IPS-11a (cell line): ENCODE results near the gene LILRB1.
"Not testable (repeated sequence)": the region's sequence is repeated elsewhere in the genome, so short reads cannot be mapped to it uniquely, and the experiment has no call there.

Source experiments
- H3K4me3 ChIP-seq: one replicate; pipeline ENCODE4 v1.5.1; 2013; ENCODE audit warnings: low read depth, low read length, control low read depth

Gene LILRB1

DNA sequence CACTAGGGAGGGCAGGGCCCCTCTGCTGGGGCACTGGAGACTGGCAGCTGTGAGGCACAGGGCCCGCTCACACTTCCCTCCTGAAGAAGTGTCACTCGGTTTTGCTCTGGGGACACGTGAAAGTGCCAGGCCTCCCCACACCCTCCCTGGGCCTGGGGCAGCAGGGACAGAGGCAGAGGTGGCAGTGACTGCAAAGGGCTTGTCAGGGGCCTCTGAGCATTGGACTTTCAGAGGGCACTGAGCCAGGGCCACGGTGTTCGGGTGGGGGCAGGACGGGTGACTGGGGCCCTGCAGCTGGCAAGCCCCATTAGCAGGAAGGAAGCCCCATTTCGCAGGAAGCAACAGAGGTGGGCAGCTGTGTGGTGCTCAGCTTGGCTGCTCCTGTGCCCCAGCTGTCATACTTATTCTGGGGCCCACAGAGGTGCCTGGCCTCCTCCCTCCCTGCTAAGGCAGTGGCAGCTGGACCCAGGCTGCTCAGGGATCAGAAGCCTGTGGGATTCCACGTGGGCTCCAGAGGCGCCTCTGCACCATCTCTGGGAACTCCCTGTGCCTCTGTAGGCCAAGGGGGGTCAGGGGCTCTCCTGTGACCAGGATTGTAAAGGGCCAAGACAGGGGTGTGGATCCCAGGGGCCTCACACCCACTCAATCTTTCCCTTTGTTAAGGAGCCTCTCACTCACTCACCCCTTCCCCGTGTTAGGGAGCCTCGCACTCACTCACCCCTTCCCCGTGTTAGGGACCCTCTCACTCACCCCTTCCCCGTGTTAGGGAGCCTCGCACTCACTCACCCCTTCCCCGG lies 5.2 kb upstream of the LILRB1 start:
- not testable (repeated sequence) for H3K4me3 ChIP-seq

DNA sequence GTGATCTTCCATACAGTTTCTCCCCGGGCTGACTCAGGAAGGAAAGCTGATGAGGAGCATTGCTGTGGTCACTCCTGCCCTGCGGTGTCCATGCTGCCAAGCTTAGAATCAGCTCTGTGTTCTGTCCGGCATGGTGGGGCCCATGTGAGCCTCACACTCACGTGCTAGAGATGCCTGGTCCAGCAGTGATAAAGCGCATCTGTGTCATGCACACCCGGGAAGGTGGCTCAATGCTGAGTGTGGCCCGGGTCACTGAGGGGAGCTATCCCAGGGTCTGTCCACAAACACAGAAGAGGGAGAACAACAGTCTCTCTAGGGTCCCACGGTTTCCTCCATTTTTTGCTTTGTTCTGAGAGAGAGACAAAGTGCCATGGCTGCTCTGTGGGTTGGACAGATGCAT lies 3.5 kb upstream of the LILRB1 start:
- H3K4me3 ChIP-seq, result no peak overlapping the region

DNA sequence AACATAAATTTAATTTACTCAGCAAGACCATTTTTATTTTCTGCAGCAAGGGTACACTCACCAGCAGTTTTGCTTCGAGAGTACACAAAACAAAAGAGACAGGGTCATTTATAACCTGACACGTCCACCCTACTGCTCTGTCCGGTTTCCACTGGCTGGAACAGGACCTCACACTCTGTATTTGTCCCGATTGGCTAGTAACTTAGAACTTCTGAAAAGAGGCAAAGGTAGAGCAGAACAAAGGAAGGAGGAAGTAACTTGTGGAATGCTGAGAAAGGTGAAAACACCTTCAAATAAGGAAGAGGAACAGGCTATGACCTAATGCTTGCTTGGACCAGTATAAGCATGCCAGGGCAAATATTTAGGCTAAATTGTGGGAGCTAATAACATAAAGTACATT lies 2.4 kb upstream of the LILRB1 start:
- H3K4me3 ChIP-seq, result not testable (repeated sequence)

DNA sequence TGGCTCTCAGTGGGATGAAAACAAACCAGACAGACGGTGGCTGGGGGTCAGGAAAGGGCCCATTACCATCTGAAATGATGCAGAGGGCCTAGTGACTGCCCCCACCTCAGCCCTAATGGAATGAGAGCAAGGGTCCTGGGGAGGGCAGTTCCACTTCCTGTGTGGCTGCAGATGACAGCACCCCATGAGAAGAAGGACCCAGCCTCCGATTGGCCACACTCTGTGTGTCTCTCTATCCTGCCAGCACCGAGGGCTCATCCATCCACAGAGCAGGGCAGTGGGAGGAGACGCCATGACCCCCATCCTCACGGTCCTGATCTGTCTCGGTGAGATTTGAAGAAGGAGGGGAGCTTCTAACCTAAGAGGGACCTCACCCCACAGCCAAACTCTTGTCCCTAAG lies 498 bp downstream of the LILRB1 start:
- H3K4me3 ChIP-seq, result no peak overlapping the region

DNA sequence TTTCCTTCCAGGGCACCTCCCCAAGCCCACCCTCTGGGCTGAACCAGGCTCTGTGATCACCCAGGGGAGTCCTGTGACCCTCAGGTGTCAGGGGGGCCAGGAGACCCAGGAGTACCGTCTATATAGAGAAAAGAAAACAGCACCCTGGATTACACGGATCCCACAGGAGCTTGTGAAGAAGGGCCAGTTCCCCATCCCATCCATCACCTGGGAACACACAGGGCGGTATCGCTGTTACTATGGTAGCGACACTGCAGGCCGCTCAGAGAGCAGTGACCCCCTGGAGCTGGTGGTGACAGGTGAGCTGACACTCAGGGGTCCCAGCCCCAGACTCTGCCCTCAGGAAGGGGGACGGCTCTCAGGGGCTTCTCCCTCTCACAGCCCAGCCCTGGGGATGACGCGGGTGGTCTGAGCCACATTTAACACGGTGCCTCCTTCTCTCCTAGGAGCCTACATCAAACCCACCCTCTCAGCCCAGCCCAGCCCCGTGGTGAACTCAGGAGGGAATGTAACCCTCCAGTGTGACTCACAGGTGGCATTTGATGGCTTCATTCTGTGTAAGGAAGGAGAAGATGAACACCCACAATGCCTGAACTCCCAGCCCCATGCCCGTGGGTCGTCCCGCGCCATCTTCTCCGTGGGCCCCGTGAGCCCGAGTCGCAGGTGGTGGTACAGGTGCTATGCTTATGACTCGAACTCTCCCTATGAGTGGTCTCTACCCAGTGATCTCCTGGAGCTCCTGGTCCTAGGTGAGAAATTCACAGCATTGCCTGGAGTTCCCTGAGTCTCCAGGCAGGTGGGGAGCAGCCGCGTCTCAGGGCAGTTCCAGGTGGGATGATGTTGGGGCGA lies 1.4 kb downstream of the LILRB1 start:
- H3K4me3 ChIP-seq, result not testable (repeated sequence)

DNA sequence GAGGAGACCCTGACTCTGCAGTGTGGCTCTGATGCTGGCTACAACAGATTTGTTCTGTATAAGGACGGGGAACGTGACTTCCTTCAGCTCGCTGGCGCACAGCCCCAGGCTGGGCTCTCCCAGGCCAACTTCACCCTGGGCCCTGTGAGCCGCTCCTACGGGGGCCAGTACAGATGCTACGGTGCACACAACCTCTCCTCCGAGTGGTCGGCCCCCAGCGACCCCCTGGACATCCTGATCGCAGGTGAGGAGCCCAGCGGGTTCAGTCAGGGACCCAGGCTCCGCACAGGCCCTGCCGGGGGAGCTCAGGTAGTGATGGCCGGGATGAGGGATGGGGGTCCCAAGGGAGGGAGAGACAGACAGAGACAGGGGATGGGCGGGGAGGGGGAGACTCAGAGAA lies 2.2 kb downstream of the LILRB1 start:
- not testable (repeated sequence) for H3K4me3 ChIP-seq

DNA sequence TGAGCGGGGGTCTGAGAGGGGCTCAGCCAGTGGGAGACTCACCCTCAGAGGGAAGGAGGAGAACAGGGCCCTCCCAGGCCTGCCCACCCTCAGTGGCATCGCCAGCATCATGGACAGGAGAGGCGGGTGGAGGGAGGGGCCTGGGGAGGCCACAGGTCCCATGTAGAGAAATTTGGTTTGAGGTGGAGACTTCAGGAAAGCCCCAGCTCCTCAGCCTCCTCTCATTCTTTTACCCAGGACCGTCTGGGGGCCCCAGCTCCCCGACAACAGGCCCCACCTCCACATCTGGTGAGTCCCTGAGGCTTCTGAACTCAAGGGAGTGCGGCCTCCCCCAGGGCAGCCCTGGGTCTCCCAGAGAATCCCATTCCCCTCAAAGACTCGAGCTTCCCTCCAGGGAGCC lies 3.1 kb downstream of the LILRB1 start:
- H3K4me3 ChIP-seq, result no peak overlapping the region

DNA sequence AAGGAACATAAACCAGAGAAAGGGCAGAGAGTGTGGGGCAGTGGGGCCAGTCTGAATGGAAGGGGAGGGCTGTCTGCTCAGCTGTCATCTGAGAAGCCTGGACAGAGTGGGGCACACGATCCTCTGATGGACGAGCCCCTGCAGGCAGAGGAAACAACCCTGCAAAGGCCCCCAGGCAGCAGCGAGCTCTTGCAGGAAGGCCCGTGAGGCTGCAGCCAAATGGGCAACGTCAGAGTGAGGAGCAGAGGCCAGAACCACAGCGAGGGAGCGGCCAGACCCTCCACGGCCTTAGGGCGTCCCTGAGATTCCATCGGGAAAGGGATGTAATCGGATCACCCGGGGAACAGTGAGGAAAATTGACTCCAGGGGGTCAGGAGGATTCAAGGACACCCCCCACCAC lies 5.8 kb downstream of the LILRB1 start:
- H3K4me3 ChIP-seq, result not testable (repeated sequence)

DNA sequence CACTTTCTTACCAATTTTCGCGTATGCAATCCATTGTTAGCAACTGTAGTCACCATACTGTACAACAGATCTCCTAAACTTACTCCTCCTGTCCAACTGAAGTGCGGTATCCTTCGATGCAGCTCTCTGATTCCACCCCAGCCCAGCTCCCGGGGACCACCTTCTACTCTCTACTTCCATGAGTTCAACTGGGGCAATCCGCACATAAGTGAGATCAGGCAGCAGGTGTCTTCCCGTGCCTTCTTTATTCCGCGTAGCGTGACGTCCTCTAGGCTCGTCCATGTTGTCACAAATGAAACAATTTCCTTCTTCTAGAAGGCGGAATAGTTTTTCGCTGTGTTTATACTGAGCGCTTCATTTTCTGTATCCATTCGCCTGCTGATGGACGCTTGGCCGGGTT lies 8.4 kb downstream of the LILRB1 start:
- H3K4me3 ChIP-seq, result no peak overlapping the region

DNA sequence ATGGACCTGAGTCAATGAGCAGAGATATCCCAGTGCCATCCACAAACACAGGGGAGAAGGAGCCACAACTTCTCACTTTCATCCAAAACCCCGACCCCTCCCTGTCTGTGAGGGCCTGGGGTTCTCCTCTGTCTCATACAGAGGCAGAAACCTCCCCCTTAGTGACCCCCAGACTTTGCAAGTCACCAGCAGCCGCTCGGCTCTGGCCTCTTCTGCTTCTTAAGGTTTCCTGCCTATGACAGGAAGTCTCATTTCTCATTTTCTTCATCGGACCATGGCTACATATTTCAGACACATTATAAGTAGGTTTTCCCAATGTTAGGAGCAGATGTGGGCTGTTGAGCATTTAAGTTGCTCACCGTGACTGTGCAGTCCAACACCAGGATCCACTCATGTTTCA lies 12.7 kb downstream of the LILRB1 start:
- H3K4me3 ChIP-seq, result not testable (repeated sequence)

DNA sequence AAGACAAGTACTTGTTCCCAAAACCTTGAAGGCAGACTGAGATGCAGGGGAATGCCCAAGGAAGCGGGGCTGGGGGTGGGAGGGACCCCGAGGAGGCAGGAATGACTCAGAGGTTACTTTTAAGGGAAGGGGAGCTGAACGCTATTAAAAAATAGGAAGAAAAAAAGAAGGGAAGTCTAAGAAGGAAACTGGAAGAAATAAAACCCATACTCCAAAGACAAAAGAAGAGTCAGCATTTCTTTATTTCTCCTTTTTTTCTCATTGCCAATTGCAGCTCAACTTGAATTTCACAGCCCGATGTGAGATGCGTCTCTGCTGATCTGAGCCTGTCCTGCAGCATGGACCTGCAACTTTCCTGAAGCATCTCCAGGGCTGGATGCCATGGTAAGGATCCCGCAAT lies 13.3 kb downstream of the LILRB1 start:
- H3K4me3 ChIP-seq, result not testable (repeated sequence)

DNA sequence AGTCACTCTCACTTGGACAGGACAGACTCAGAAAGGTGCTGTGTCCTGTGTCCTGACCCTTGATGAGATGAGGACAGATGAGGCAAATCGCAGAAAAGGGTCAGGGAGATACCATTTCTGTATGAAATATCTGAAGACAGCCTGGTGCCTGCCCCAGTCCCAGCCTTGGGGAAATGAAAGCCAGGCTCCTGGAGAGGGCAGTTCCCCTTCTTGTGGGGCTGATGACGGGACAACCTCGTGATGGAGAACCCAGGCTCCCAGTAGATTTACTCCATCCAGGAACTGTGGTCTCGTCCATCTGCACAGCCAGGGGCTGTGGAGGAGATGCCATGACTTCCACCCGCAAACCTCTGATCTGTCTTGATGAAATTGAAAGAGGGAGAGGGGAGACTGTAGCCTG lies 13.8 kb downstream of the LILRB1 start:
- H3K4me3 ChIP-seq, result no peak overlapping the region

DNA sequence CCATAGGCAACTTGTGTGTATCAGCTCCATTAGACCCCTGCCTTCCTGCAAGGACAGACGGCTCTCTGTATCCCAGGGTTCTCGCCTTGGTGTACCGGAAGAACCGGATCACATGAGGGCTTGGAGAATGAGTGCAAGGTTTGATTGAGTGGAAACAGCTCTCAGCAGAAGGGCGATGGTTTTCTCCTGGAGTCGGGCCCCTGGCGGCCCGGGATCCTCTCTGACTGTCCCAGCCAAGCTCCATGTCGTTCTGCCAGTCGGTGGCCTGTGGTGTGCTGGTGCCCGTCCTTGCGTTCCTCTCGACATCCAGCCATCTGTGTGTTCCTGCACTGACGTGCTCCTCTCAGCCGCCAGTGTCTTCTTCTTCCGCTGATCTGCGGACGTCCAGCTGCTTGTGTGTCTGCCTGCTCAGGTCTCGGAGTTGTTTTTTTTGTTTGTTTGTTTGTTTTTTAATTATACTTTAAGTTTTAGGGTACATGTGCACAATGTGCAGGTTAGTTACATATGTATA lies 16.1 kb downstream of the LILRB1 start:
- no peak overlapping the region for H3K4me3 ChIP-seq

DNA sequence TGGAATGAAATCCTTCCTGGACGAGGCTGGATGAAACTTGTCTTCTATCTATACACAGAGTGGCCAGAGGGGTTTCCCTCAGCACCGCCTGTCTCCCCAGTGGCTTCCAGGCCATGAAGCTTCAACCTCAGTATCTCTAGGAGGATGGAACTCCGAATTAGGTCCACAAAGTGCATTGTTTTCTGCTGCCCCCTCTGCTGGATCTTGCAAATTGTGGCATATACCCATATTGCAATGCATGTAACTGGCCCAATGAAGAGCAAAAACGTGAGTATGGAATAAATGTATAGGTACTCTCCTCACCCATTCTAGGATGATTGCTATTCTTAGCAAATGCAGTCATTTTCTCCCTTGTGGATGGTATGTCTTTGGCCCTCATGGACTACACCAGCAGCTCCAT lies 17.8 kb downstream of the LILRB1 start:
- no peak overlapping the region for H3K4me3 ChIP-seq

DNA sequence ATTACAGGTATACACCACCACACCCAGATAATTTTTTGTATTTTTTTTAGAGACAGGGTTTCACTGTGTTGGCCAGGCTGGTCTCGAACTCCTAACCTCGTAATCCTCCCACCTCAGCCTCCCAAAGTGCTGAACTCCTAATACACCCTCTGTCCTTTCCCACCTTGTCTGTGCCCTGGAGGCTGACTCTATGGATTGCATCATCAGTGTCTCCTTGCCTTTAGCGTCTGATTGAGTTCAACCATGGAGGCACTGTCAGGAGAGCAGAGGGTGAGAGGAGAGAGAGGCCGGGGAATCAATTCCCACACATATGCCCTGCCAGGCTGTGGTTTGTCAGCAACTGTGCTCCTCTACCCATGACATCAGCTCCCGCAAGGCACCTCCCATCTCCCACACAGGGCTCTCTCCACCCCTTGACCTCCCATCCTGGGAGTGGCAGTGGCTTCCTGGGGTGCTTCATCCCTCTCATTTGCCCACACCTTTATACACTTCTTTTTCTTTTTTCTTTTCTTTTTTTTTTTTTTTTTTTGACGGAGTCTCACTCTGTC lies 19.9 kb downstream of the LILRB1 start:
- H3K4me3 ChIP-seq, result no peak overlapping the region

DNA sequence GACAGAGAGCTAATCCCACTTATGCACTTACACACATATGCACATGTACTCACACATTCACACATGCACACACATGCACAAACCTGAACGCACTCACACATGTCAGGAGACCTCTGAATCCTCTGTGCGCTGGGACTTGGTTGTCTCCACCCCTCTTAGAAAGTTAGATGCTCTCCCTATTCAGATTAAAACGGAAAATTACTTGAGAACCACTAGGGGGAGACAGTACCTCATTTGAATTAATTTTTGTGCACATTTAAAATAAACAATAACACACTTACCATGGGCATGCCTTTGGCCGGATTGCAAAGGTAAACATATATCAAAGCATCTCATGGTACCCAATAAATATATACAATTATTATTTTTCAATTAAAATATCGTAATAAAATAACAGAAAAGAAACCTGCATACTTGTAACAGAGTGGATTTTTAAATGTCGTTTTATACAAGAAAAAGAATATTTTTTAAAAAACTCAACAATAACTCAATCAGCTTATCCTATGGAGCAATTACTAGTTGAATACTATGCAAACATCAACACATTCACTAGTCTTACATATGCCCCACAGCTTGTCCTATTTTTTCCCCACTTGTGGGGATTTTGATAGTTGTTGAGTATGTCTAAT lies 23.0 kb downstream of the LILRB1 start:
- H3K4me3 ChIP-seq, result no peak overlapping the region

DNA sequence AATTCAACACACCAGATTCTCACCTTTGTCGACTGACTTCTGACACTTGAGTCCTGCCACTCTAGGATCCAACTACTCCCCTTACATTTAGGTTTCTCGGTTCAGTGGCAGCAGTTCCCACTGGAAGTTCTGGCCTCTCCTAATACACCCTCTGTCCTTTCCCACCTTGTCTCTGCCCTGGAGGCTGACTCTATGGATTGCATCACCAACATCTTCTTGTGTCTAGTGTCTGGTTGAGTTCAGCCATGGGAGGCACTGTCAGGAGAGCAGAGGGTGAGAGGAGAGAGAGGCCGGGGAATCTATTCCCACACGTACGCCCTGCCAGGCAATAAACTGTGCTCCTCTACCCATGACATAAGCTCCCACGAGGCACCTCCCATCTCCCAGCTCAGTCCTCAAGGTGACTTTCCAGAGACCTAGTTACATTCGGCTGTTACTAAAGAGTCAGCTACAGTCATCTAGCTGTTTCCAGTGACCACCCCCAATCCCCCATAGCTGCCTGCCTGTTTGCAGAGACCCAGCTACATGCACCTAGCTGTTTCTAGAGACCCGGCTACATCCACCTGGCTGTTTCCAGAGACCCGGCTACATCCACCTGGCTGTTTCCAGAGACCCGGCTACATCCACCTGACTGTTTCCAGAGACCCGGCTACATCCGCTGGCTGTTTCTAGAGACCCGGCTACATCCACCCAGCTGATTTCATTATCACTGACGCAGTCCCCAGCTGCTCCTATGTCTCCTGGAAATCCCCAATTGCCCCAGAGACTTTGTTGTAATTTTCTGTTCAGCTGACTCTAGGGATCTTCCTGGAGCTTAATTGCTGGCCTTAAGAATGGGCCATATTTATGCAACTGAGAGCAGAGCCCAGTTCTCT lies 24.4 kb downstream of the LILRB1 start:
- H3K4me3 ChIP-seq, result no peak overlapping the region

DNA sequence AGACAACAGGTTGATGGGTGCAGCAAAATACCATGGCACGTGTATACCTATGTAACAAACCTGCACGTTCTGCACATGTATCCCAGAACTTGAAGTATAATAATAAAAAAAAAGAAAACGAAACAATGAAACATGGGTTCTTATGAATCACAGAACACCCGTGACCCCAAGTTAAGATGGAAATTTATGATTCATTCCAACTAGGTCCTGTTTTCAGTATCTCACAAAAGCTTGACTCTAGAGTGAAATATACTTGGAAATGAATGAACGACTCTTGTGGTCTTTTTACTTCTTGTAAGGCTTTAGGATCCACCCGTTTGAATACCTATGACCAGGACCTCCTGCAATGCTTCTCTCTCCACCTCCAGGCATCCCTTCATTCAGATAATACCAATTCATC lies 29.0 kb downstream of the LILRB1 start:
- H3K4me3 ChIP-seq, result no peak overlapping the region

DNA sequence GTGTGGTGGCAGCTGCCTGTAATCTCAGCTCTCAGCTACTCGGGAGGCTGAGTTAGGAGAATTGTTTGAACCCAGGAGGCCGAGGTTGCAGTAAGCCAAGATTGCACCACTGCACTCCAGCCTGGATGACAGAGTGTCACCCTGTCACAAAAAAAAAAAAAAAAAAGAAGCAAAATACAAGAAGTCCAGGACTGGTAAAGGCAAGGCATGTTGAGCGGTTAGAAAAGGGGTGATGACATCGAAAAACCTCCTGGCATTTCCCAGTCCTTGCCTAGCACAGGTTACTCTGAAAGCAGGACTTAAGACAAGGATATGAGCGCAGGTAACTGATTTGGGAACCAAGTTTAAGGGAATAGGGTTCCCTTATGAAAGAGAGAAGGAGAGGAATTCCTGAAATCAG lies 30.0 kb downstream of the LILRB1 start:
- no peak overlapping the region for H3K4me3 ChIP-seq

DNA sequence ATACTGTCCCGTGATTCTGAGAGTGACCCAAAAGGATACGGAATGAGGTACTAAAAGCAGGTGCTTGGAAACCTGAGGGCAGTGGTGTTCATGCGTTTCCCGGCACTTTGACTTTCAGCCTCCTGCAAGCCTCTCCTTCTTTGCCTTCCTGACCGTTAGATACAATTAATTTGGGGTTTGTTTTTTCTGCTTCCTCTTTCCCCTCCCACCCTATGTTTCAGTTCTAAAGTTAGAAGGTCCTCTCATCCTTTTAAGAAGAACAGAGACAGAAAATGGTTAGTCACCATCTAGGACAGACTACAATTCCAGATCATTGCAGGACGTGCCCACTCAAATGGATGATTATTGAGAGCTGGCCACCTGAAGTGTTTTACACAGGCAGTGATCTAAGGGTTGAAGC lies 30.7 kb downstream of the LILRB1 start:
- H3K4me3 ChIP-seq, result no peak overlapping the region
